RPMI8226 (cell line): ENCODE measurements around the gene ZNF70.

Source experiments
- DNase-seq: peaks from one replicate; pipeline ENCODE4 v3.0.0-alpha.2; 2015

Gene ZNF70

GRCh38 chr22:23778577-23778900 lies 27.6 kb upstream of the ZNF70 start:
- DNase-seq, result no peak

- DNase-seq, result no peak
Measured at GRCh38 chr22:23777776-23778576, 27.1 kb upstream of the ZNF70 start.

GRCh38 chr22:23775779-23776375 lies 25.0 kb upstream of the ZNF70 start:
- peak; percentile 40 for DNase-seq

- no peak for DNase-seq
Measured at GRCh38 chr22:23774922-23775436, 24.1 kb upstream of the ZNF70 start.

GRCh38 chr22:23774114-23774921 lies 23.4 kb upstream of the ZNF70 start:
- no peak for DNase-seq

- no peak for DNase-seq
Measured at GRCh38 chr22:23773483-23774113, 22.7 kb upstream of the ZNF70 start.

- DNase-seq, result peak; percentile 62
Measured at GRCh38 chr22:23772649-23773473, 21.9 kb upstream of the ZNF70 start, which contains the start of gene MMP11. Gene MMP11, plus strand, starts transcription at chr22:23772849. Its CDS starts 22 bp downstream, at chr22:23772871.

- DNase-seq, result no peak
Measured at GRCh38 chr22:23772315-23772648, 21.4 kb upstream of the ZNF70 start.

- DNase-seq, result no peak
Measured at GRCh38 chr22:23769321-23769965, 18.5 kb upstream of the ZNF70 start.

GRCh38 chr22:23767673-23768548 lies 17.0 kb upstream of the ZNF70 start, which contains the start of gene CHCHD10:
Gene CHCHD10, minus strand, starts transcription at chr22:23767972. Its CDS starts 98 bp downstream, at chr22:23767874.
- peak; percentile 86 for DNase-seq

- DNase-seq, result no peak
Measured at GRCh38 chr22:23767303-23767672, 16.4 kb upstream of the ZNF70 start.

- DNase-seq, result no peak
Measured at GRCh38 chr22:23764899-23765881, 14.3 kb upstream of the ZNF70 start.

GRCh38 chr22:23763954-23764353 lies 13.0 kb upstream of the ZNF70 start:
- DNase-seq, result no peak

GRCh38 chr22:23763579-23763945 lies 12.7 kb upstream of the ZNF70 start:
- DNase-seq, result no peak

GRCh38 chr22:23762842-23763578 lies 12.1 kb upstream of the ZNF70 start, which contains the start of gene C22orf15:
Gene C22orf15, plus strand, starts transcription at chr22:23762990. Its CDS starts 317 bp downstream, at chr22:23763307.
- no peak for DNase-seq

- DNase-seq, result no peak
Measured at GRCh38 chr22:23760056-23760455, 9.1 kb upstream of the ZNF70 start.

- DNase-seq, result no peak
Measured at GRCh38 chr22:23759566-23759965, 8.7 kb upstream of the ZNF70 start.

- no peak for DNase-seq
Measured at GRCh38 chr22:23756891-23757290, 6.0 kb upstream of the ZNF70 start.
